ENCODE results near the gene ZNF48.

ZNF48 gene

GRCh38 chr16:30444231-30445148 is 49.3 kb downstream of the ZNF48 start:
- Histone ChIP-seq H3K27me3 (ENCODE audit: control insufficient read depth, insufficient read depth, low read length, poor library complexity, severe bottlenecking) (no peaks in the 10 kb centered on the region), H3K36me3 (ENCODE audit: control insufficient read depth, insufficient read depth, low read length) (peaks cover 8% of the 10 kb centered on the region), H3K27ac (ENCODE audit: insufficient read depth, low read depth, low read length, poor library complexity, severe bottlenecking) (no peak overlapping the region), H3K4me1 (ENCODE audit: control insufficient read depth, insufficient read depth, low read length) (peaks cover 7% of the 10 kb centered on the region), H3K9me3 (ENCODE audit: control insufficient read depth, low read length) (no peaks in the 10 kb centered on the region), H3K4me3 (ENCODE audit: insufficient read depth, low read depth, low read length) (peak overlapping the region; percentile 73)
- WGBS, 2 experiments: 95 to 96% methylated on average over 29 of the region's 29 CpGs

- Histone ChIP-seq H3K27me3 (ENCODE audit: control insufficient read depth, insufficient read depth, low read length, poor library complexity, severe bottlenecking) (no peaks in the 10 kb centered on the region), H3K36me3 (ENCODE audit: control insufficient read depth, insufficient read depth, low read length) (peaks cover 8% of the 10 kb centered on the region), H3K9me3 (ENCODE audit: control insufficient read depth, low read length) (no peaks in the 10 kb centered on the region), H3K27ac (ENCODE audit: insufficient read depth, low read depth, low read length, poor library complexity, severe bottlenecking) (no peak overlapping the region), H3K4me1 (ENCODE audit: control insufficient read depth, insufficient read depth, low read length) (peaks cover 7% of the 10 kb centered on the region), H3K4me3 (ENCODE audit: insufficient read depth, low read depth, low read length) (peak overlapping the region; percentile 73)
- WGBS, 2 experiments: 51 to 53% methylated on average over 11 of the region's 11 CpGs
Observed at GRCh38 chr16:30445149-30445407, 49.9 kb downstream of the ZNF48 start.

GRCh38 chr16:30445408-30446202 is 50.4 kb downstream of the ZNF48 start, which contains the start of gene SEPHS2:
Gene SEPHS2, minus strand, starts transcription at chr16:30445874. Its CDS starts 147 bp downstream, at chr16:30445727.
- Histone ChIP-seq H3K4me3 (ENCODE audit: insufficient read depth, low read depth, low read length) (peak within 1 kb of the TSS; percentile 73), H3K27me3 (ENCODE audit: control insufficient read depth, insufficient read depth, low read length, poor library complexity, severe bottlenecking) (no peaks in the 10 kb centered on the region), H3K4me1 (ENCODE audit: control insufficient read depth, insufficient read depth, low read length) (peaks cover 7% of the 10 kb centered on the region), H3K27ac (ENCODE audit: insufficient read depth, low read depth, low read length, poor library complexity, severe bottlenecking) (peak within 1 kb of the TSS; percentile 65), H3K9me3 (ENCODE audit: control insufficient read depth, low read length) (no peaks in the 10 kb centered on the region), H3K36me3 (ENCODE audit: control insufficient read depth, insufficient read depth, low read length) (peaks cover 8% of the 10 kb centered on the region)
- WGBS, 2 experiments: 3% methylated on average over 59 of the region's 59 CpGs

GRCh38 chr16:30446203-30446595 is 51.0 kb downstream of the ZNF48 start:
- no peaks in the 10 kb centered on the region for H3K9me3 ChIP-seq (ENCODE audit: control insufficient read depth, low read length)
- peaks cover 8% of the 10 kb centered on the region for H3K36me3 ChIP-seq (ENCODE audit: control insufficient read depth, insufficient read depth, low read length)
- no peak overlapping the region for H3K27ac ChIP-seq (ENCODE audit: insufficient read depth, low read depth, low read length, poor library complexity, severe bottlenecking)
- peaks cover 7% of the 10 kb centered on the region for H3K4me1 ChIP-seq (ENCODE audit: control insufficient read depth, insufficient read depth, low read length)
- peak overlapping the region; percentile 73 for H3K4me3 ChIP-seq (ENCODE audit: insufficient read depth, low read depth, low read length)
- 81 to 89% methylated on average over 9 to 10 of the region's 10 CpGs for WGBS, 2 experiments
- no peaks in the 10 kb centered on the region for H3K27me3 ChIP-seq (ENCODE audit: control insufficient read depth, insufficient read depth, low read length, poor library complexity, severe bottlenecking)

GRCh38 chr16:30447512-30448226 is 52.4 kb downstream of the ZNF48 start:
- Histone ChIP-seq H3K4me1 (ENCODE audit: control insufficient read depth, insufficient read depth, low read length) (peaks cover 7% of the 10 kb centered on the region), H3K27ac (ENCODE audit: insufficient read depth, low read depth, low read length, poor library complexity, severe bottlenecking) (no peak overlapping the region), H3K27me3 (ENCODE audit: control insufficient read depth, insufficient read depth, low read length, poor library complexity, severe bottlenecking) (no peaks in the 10 kb centered on the region), H3K4me3 (ENCODE audit: insufficient read depth, low read depth, low read length) (no peak overlapping the region), H3K9me3 (ENCODE audit: control insufficient read depth, low read length) (no peaks in the 10 kb centered on the region), H3K36me3 (ENCODE audit: control insufficient read depth, insufficient read depth, low read length) (peaks cover 8% of the 10 kb centered on the region)
- WGBS, 2 experiments: 91% methylated on average over 12 of the region's 12 CpGs

GRCh38 chr16:30449116-30449435 is 53.9 kb downstream of the ZNF48 start:
- Histone ChIP-seq H3K9me3 (ENCODE audit: control insufficient read depth, low read length) (no peaks in the 10 kb centered on the region), H3K36me3 (ENCODE audit: control insufficient read depth, insufficient read depth, low read length) (peaks cover 3% of the 10 kb centered on the region), H3K27me3 (ENCODE audit: control insufficient read depth, insufficient read depth, low read length, poor library complexity, severe bottlenecking) (no peaks in the 10 kb centered on the region), H3K4me3 (ENCODE audit: insufficient read depth, low read depth, low read length) (no peak overlapping the region), H3K4me1 (ENCODE audit: control insufficient read depth, insufficient read depth, low read length) (peaks cover 7% of the 10 kb centered on the region), H3K27ac (ENCODE audit: insufficient read depth, low read depth, low read length, poor library complexity, severe bottlenecking) (no peak overlapping the region)
- WGBS, 2 experiments: 88 to 90% methylated on average over 3 of the region's 3 CpGs
